NCI-H1417 treated with DMSO at 0.1 percent for 48 hours (cell line): ENCODE results near the gene PDE5A.

Source experiments
- DNase-seq: peaks from one replicate; lab custom pipeline; 2025; lab: John Stamatoyannopoulos, UW

The PDE5A gene

GRCh38 chr4:119521268-119521667, 107.3 kb downstream of the PDE5A start:
- DNase-seq = no peak

GRCh38 chr4:119518915-119519410, 109.6 kb downstream of the PDE5A start:
- DNase-seq = no peak

- no peak for DNase-seq
Measured at GRCh38 chr4:119518230-119518892, 110.2 kb downstream of the PDE5A start.

- DNase-seq = no peak
Measured at GRCh38 chr4:119517361-119518229, 111.0 kb downstream of the PDE5A start.

GRCh38 chr4:119512398-119512797, 116.2 kb downstream of the PDE5A start:
- no peak for DNase-seq

- DNase-seq = no peak
Measured at GRCh38 chr4:119510395-119511149, 118.0 kb downstream of the PDE5A start.

GRCh38 chr4:119508281-119508680, 120.3 kb downstream of the PDE5A start:
- no peak for DNase-seq

GRCh38 chr4:119506806-119507205, 121.8 kb downstream of the PDE5A start:
- no peak for DNase-seq

- DNase-seq = no peak
Measured at GRCh38 chr4:119504616-119505015, 124.0 kb downstream of the PDE5A start.

GRCh38 chr4:119501740-119502139, 126.9 kb downstream of the PDE5A start:
- no peak for DNase-seq

GRCh38 chr4:119498527-119498926, 130.1 kb downstream of the PDE5A start:
- no peak for DNase-seq

GRCh38 chr4:119493886-119494285, 134.7 kb downstream of the PDE5A start:
- no peak for DNase-seq

- DNase-seq = no peak
Measured at GRCh38 chr4:119493419-119493818, 135.2 kb downstream of the PDE5A start.

- no peak for DNase-seq
Measured at GRCh38 chr4:119490335-119490734, 138.3 kb downstream of the PDE5A start.

- DNase-seq = no peak
Measured at GRCh38 chr4:119489305-119489704, 139.3 kb downstream of the PDE5A start.

GRCh38 chr4:119480331-119480730, 148.3 kb downstream of the PDE5A start:
- DNase-seq = no peak

GRCh38 chr4:119479835-119480234, 148.8 kb downstream of the PDE5A start:
- DNase-seq = no peak

- no peak for DNase-seq
Measured at GRCh38 chr4:119479180-119479808, 149.3 kb downstream of the PDE5A start.

GRCh38 chr4:119478446-119479179, 150.0 kb downstream of the PDE5A start:
- DNase-seq = no peak

- no peak for DNase-seq
Measured at GRCh38 chr4:119477412-119478053, 151.1 kb downstream of the PDE5A start.

- DNase-seq = no peak
Measured at GRCh38 chr4:119471259-119471658, 157.3 kb downstream of the PDE5A start.
